Memory B cell (primary cell): ENCODE data around the gene PKDREJ.
A peak's percentile ranks its signal among the peaks of the same experiment; 100 is the strongest.

Experiments used
- ATAC-seq: fragments of 150-1000 bp; cut with Tn5 transposase; 2 replicates; pipeline ENCODE4 v1.10.0; 2021; ENCODE audit warnings: low read depth, mild to moderate bottlenecking, moderate library complexity
- DNase-seq, 2 donors: peaks; one replicate each; pipeline ENCODE4 v3.0.0; 2022; ENCODE audit warnings: low spot score in 2 of 2
- H3K27ac Mint-ChIP-seq: one replicate; pipeline ENCODE4 v1.8.0; 2022; ENCODE audit warnings: mild to moderate bottlenecking, moderate library complexity, mixed read lengths
- H3K27me3 Mint-ChIP-seq: one replicate; pipeline ENCODE4 v1.8.0; 2022; ENCODE audit warnings: mixed read lengths
- H3K36me3 Mint-ChIP-seq: one replicate; pipeline ENCODE4 v1.8.0; 2022; ENCODE audit warnings: mild to moderate bottlenecking, mixed read lengths
- H3K4me1 Mint-ChIP-seq: one replicate; pipeline ENCODE4 v1.8.0; 2022; ENCODE audit warnings: mixed read lengths
- H3K4me3 Mint-ChIP-seq: one replicate; pipeline ENCODE4 v1.8.0; 2022; ENCODE audit warnings: mild to moderate bottlenecking, moderate library complexity, mixed read lengths
- H3K9me3 Mint-ChIP-seq: one replicate; pipeline ENCODE4 v1.8.0; 2022; ENCODE audit warnings: mixed read lengths

Gene PKDREJ

GRCh38 chr22:46224044-46224897 is 38.9 kb downstream of the PKDREJ start:
- ATAC-seq, result no peak
- Mint-ChIP-seq H3K27ac (no peak overlapping the region), H3K4me3 (no peak overlapping the region), H3K36me3 (peaks cover 18% of the 10 kb centered on the region), H3K27me3 (no peaks in the 10 kb centered on the region), H3K4me1 (peaks cover 8% of the 10 kb centered on the region), H3K9me3 (no peaks in the 10 kb centered on the region)
- DNase-seq, result no peak

DNA sequence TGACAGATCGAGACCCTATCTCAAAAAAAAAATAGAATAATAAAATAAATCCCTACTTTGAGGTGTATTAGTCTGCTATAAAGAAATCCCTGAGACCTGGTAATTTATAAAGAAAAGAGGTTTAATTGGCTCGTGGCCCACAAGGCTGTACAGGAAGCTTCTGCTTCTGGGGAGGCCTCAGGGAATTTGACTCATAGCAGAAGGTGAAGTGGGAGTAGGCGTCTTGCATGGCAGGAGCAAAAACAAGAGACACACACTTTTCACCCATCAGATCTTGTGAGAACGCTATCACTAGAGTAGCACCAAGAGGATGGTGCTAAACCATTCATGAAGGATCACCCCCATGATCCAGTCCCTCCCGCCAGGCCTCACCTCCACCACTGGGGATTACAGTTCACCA is 42.2 kb downstream of the PKDREJ start:
- Mint-ChIP-seq H3K27ac (no peak overlapping the region), H3K36me3 (peaks cover 28% of the 10 kb centered on the region), H3K27me3 (no peaks in the 10 kb centered on the region), H3K9me3 (no peaks in the 10 kb centered on the region), H3K4me1 (peaks cover 8% of the 10 kb centered on the region), H3K4me3 (no peak overlapping the region)
- DNase-seq, result no peak
- ATAC-seq, result no peak

DNA sequence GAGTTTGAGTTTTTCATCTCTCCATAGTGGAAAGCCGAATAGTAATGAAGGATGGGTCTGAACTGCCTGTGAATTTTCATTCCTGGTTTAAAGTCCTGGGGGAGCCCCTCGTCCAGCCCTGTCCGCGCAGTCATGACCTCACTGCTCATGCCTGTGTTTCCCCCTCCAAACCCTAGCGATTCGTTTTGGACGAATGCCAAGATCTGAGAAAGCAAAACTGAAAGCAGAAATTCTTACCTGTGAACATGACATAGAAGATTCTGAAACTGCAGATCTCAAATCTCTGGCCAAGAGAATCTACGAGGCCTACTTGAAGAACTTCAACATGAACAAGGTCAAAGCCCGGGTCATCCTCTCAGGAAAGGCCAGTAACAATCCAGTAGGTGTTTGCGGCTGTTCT is 43.5 kb downstream of the PKDREJ start:
- H3K4me3 Mint-ChIP-seq, result no peak overlapping the region
- no peaks in the 10 kb centered on the region for H3K9me3 Mint-ChIP-seq
- ATAC-seq (no peak), DNase-seq (peak in 1 of 2 donors; percentile 18)
- peaks cover 8% of the 10 kb centered on the region for H3K4me1 Mint-ChIP-seq
- H3K27ac Mint-ChIP-seq, result no peak overlapping the region
- no peaks in the 10 kb centered on the region for H3K27me3 Mint-ChIP-seq
- peaks cover 28% of the 10 kb centered on the region for H3K36me3 Mint-ChIP-seq

GRCh38 chr22:46214616-46215015 is 48.5 kb downstream of the PKDREJ start:
- Mint-ChIP-seq H3K36me3 (peaks cover 42% of the 10 kb centered on the region), H3K4me1 (peaks cover 3% of the 10 kb centered on the region), H3K4me3 (no peak overlapping the region), H3K27me3 (no peaks in the 10 kb centered on the region), H3K27ac (no peak overlapping the region), H3K9me3 (no peaks in the 10 kb centered on the region)
- ATAC-seq (no peak), DNase-seq (no peak)

DNA sequence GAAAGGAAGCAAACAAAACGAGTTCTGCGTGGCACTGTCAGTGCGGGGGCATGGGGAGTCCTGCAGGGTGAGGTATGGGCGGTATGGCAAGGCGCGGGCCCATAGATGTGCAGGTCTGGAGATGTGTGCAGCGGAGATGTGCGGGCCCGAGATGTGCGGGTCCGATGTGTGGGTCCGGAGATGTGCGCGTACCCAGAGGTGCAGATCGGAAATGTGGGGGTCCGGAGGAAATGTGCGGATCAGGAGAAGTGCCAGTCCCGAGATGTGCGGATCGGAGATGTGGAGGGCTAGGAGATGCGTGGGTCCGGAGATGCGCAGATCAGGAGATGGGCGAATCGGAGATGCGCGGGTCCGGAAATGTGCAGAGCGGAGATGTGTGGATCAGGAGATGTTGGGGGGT is 49.0 kb downstream of the PKDREJ start:
- H3K4me1 Mint-ChIP-seq, result no peaks in the 10 kb centered on the region
- H3K27me3 Mint-ChIP-seq, result no peaks in the 10 kb centered on the region
- peaks cover 2% of the 10 kb centered on the region for H3K9me3 Mint-ChIP-seq
- DNase-seq (no peak), ATAC-seq (no peak)
- no peak overlapping the region for H3K27ac Mint-ChIP-seq
- peaks cover 42% of the 10 kb centered on the region for H3K36me3 Mint-ChIP-seq
- H3K4me3 Mint-ChIP-seq, result no peak overlapping the region

DNA sequence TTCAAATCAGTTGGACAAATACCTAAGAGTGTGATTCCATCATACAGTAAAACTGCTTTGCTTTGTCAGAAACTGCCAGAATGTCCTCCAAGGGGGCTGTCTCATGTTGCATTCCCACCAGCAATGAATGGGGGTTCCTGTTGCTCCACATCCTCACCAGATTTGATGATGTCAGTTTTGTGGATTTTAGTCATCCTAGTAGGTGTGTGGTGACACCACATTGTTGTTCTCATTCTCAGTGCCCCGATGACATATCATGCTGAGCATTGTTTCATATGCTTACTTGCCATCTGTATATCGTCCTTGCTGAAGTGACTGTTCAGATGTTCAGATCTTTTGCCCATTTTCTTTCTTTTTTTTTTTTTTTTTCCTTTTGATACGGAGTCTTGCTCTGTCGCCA is 50.1 kb downstream of the PKDREJ start:
- ATAC-seq (no peak), DNase-seq (no peak)
- H3K36me3 Mint-ChIP-seq, result peaks cover 46% of the 10 kb centered on the region
- H3K4me1 Mint-ChIP-seq, result no peaks in the 10 kb centered on the region
- H3K9me3 Mint-ChIP-seq, result peaks cover 2% of the 10 kb centered on the region
- H3K27me3 Mint-ChIP-seq, result no peaks in the 10 kb centered on the region
- H3K4me3 Mint-ChIP-seq, result no peak overlapping the region
- no peak overlapping the region for H3K27ac Mint-ChIP-seq

- no peaks in the 10 kb centered on the region for H3K27me3 Mint-ChIP-seq
- H3K36me3 Mint-ChIP-seq, result peaks cover 45% of the 10 kb centered on the region
- ATAC-seq (no peak), DNase-seq (no peak)
- peaks cover 2% of the 10 kb centered on the region for H3K9me3 Mint-ChIP-seq
- H3K4me1 Mint-ChIP-seq, result no peaks in the 10 kb centered on the region
- H3K4me3 Mint-ChIP-seq, result no peak overlapping the region
- no peak overlapping the region for H3K27ac Mint-ChIP-seq
Observed at GRCh38 chr22:46212195-46212594, 50.9 kb downstream of the PKDREJ start.

DNA sequence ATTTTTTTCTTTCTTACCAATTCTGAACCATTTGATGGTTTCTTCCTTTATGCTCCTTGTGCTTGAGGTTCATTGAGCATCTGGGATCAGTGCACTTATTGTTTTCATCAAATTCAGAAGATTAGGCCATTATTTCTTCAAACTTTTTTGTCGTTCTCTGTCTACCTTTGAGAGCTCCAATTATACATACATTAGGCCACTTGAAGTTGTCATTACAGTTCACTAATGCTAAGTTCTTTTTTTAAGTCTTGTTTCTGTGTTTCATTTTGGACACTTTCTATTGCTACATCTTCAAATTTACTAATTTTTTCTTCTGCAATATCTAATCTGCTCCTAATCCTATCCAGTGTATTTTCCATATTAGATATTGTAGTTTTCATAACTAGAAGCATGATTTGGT is 53.9 kb downstream of the PKDREJ start:
- H3K27ac Mint-ChIP-seq, result no peak overlapping the region
- ATAC-seq, result no peak
- peaks cover 5% of the 10 kb centered on the region for H3K9me3 Mint-ChIP-seq
- no peak for DNase-seq
- H3K27me3 Mint-ChIP-seq, result no peaks in the 10 kb centered on the region
- H3K4me3 Mint-ChIP-seq, result no peak overlapping the region
- no peaks in the 10 kb centered on the region for H3K4me1 Mint-ChIP-seq
- H3K36me3 Mint-ChIP-seq, result peaks cover 48% of the 10 kb centered on the region
